ENCODE results near the gene KCNH2.

Gene KCNH2

GRCh38 chr7:150969475-150969874 lies 8.6 kb downstream of the KCNH2 start:
- Mint-ChIP-seq H3K27me3 (peaks cover 3% of the 10 kb centered on the region), H3K9me3 (no peaks in the 10 kb centered on the region), H3K36me3 (no peaks in the 10 kb centered on the region), H3K4me3 (no peak overlapping the region), H3K27ac (no peak overlapping the region), H3K4me1 (peaks cover 32% of the 10 kb centered on the region)
- DNase-seq (ENCODE audit: low spot score in 2 of 2) (no peak), ATAC-seq (ENCODE audit: low read depth) (no peak)

GRCh38 chr7:150968734-150969372 lies 9.3 kb downstream of the KCNH2 start:
- H3K4me1 Mint-ChIP-seq, result peaks cover 27% of the 10 kb centered on the region
- H3K27me3 Mint-ChIP-seq, result peaks cover 3% of the 10 kb centered on the region
- H3K27ac Mint-ChIP-seq, result no peak overlapping the region
- no peaks in the 10 kb centered on the region for H3K9me3 Mint-ChIP-seq
- H3K36me3 Mint-ChIP-seq, result no peaks in the 10 kb centered on the region
- no peak overlapping the region for H3K4me3 Mint-ChIP-seq
- ATAC-seq (ENCODE audit: low read depth) (no peak), DNase-seq (ENCODE audit: low spot score in 2 of 2) (no peak)

- Mint-ChIP-seq H3K4me1 (peaks cover 23% of the 10 kb centered on the region), H3K36me3 (no peaks in the 10 kb centered on the region), H3K27ac (no peak overlapping the region), H3K27me3 (peaks cover 3% of the 10 kb centered on the region), H3K4me3 (no peak overlapping the region), H3K9me3 (no peaks in the 10 kb centered on the region)
- no peak for ATAC-seq (ENCODE audit: low read depth)
- DNase-seq (ENCODE audit: low spot score in 2 of 2), result no peak
These were observed 9.9 kb downstream of the KCNH2 start for GRCh38 chr7:150968056-150968733.

GRCh38 chr7:150967349-150967748 lies 10.8 kb downstream of the KCNH2 start:
- Mint-ChIP-seq H3K27ac (no peak overlapping the region), H3K9me3 (no peaks in the 10 kb centered on the region), H3K4me3 (no peak overlapping the region), H3K4me1 (peaks cover 21% of the 10 kb centered on the region), H3K27me3 (peaks cover 7% of the 10 kb centered on the region), H3K36me3 (peaks cover 2% of the 10 kb centered on the region)
- DNase-seq (ENCODE audit: low spot score in 2 of 2), result no peak
- no peak for ATAC-seq (ENCODE audit: low read depth)

GRCh38 chr7:150966002-150966401 lies 12.1 kb downstream of the KCNH2 start:
- H3K36me3 Mint-ChIP-seq, result peaks cover 2% of the 10 kb centered on the region
- no peak for ATAC-seq (ENCODE audit: low read depth)
- H3K4me3 Mint-ChIP-seq, result no peak overlapping the region
- H3K27me3 Mint-ChIP-seq, result peaks cover 8% of the 10 kb centered on the region
- H3K4me1 Mint-ChIP-seq, result peaks cover 18% of the 10 kb centered on the region
- no peaks in the 10 kb centered on the region for H3K9me3 Mint-ChIP-seq
- no peak for DNase-seq (ENCODE audit: low spot score in 2 of 2)
- no peak overlapping the region for H3K27ac Mint-ChIP-seq

GRCh38 chr7:150965273-150965830 lies 12.8 kb downstream of the KCNH2 start:
- Mint-ChIP-seq H3K4me1 (peaks cover 15% of the 10 kb centered on the region), H3K27me3 (peaks cover 12% of the 10 kb centered on the region), H3K9me3 (no peaks in the 10 kb centered on the region), H3K4me3 (no peak overlapping the region), H3K36me3 (peaks cover 2% of the 10 kb centered on the region), H3K27ac (no peak overlapping the region)
- no peak for DNase-seq (ENCODE audit: low spot score in 2 of 2)
- ATAC-seq (ENCODE audit: low read depth), result no peak

GRCh38 chr7:150964593-150965111 lies 13.5 kb downstream of the KCNH2 start:
- Mint-ChIP-seq H3K4me1 (peaks cover 16% of the 10 kb centered on the region), H3K27me3 (peaks cover 16% of the 10 kb centered on the region), H3K9me3 (no peaks in the 10 kb centered on the region), H3K36me3 (peaks cover 4% of the 10 kb centered on the region), H3K4me3 (no peak overlapping the region), H3K27ac (no peak overlapping the region)
- no peak for ATAC-seq (ENCODE audit: low read depth)
- DNase-seq (ENCODE audit: low spot score in 2 of 2), result no peak

GRCh38 chr7:150963707-150964559 lies 14.2 kb downstream of the KCNH2 start:
- peaks cover 4% of the 10 kb centered on the region for H3K36me3 Mint-ChIP-seq
- no peak overlapping the region for H3K27ac Mint-ChIP-seq
- ATAC-seq (ENCODE audit: low read depth) (no peak), DNase-seq (ENCODE audit: low spot score in 2 of 2) (no peak)
- no peak overlapping the region for H3K4me3 Mint-ChIP-seq
- no peaks in the 10 kb centered on the region for H3K9me3 Mint-ChIP-seq
- H3K4me1 Mint-ChIP-seq, result peaks cover 16% of the 10 kb centered on the region
- peaks cover 16% of the 10 kb centered on the region for H3K27me3 Mint-ChIP-seq

GRCh38 chr7:150962553-150963399 lies 15.3 kb downstream of the KCNH2 start:
- H3K4me1 Mint-ChIP-seq, result peaks cover 14% of the 10 kb centered on the region
- DNase-seq (ENCODE audit: low spot score in 2 of 2) (peak; percentile 51 to 59), ATAC-seq (ENCODE audit: low read depth) (peak; percentile 96)
- peaks cover 4% of the 10 kb centered on the region for H3K36me3 Mint-ChIP-seq
- H3K9me3 Mint-ChIP-seq, result no peaks in the 10 kb centered on the region
- no peak overlapping the region for H3K4me3 Mint-ChIP-seq
- no peak overlapping the region for H3K27ac Mint-ChIP-seq
- peaks cover 18% of the 10 kb centered on the region for H3K27me3 Mint-ChIP-seq

- peaks cover 7% of the 10 kb centered on the region for H3K36me3 Mint-ChIP-seq
- peaks cover 14% of the 10 kb centered on the region for H3K4me1 Mint-ChIP-seq
- H3K27ac Mint-ChIP-seq, result no peak overlapping the region
- peaks cover 21% of the 10 kb centered on the region for H3K27me3 Mint-ChIP-seq
- H3K4me3 Mint-ChIP-seq, result no peak overlapping the region
- no peaks in the 10 kb centered on the region for H3K9me3 Mint-ChIP-seq
- ATAC-seq (ENCODE audit: low read depth) (no peak), DNase-seq (ENCODE audit: low spot score in 2 of 2) (no peak)
These were observed 15.9 kb downstream of the KCNH2 start for GRCh38 chr7:150962290-150962552.

GRCh38 chr7:150961510-150962289 lies 16.4 kb downstream of the KCNH2 start:
- ATAC-seq (ENCODE audit: low read depth) (no peak), DNase-seq (ENCODE audit: low spot score in 2 of 2) (no peak)
- Mint-ChIP-seq H3K27ac (no peak overlapping the region), H3K4me3 (no peak overlapping the region), H3K4me1 (peaks cover 14% of the 10 kb centered on the region), H3K36me3 (peaks cover 10% of the 10 kb centered on the region), H3K9me3 (no peaks in the 10 kb centered on the region), H3K27me3 (peaks cover 25% of the 10 kb centered on the region)

GRCh38 chr7:150959739-150960734 lies 18.1 kb downstream of the KCNH2 start:
- DNase-seq (ENCODE audit: low spot score in 2 of 2) (no peak), ATAC-seq (ENCODE audit: low read depth) (peak; percentile 41)
- Mint-ChIP-seq H3K27ac (no peak overlapping the region), H3K9me3 (no peaks in the 10 kb centered on the region), H3K36me3 (peaks cover 11% of the 10 kb centered on the region), H3K27me3 (peaks cover 28% of the 10 kb centered on the region), H3K4me1 (peaks cover 16% of the 10 kb centered on the region), H3K4me3 (peak overlapping the region; percentile 6)
